HPDE6-E6E7 (cell line): ENCODE measurements around the gene POU3F2.

Source experiments
- DNase-seq: peaks from one replicate; pipeline ENCODE4 v3.0.0; 2011; ENCODE audit warnings: missing footprints; ENCODE audit errors: extremely low spot score

Gene POU3F2

GRCh38 chr6:98834060-98835031 lies at the start of gene POU3F2:
Gene POU3F2, plus strand, starts transcription at chr6:98834574. Its CDS starts 300 bp downstream, at chr6:98834874.
- DNase-seq = peak; percentile 51

- no peak for DNase-seq
These were observed 46.9 kb upstream of the POU3F2 start for GRCh38 chr6:98787435-98787834.

- no peak for DNase-seq
These were observed 46.4 kb upstream of the POU3F2 start for GRCh38 chr6:98787961-98788360.

GRCh38 chr6:98794307-98794842 lies 40.0 kb upstream of the POU3F2 start:
- no peak for DNase-seq

- no peak for DNase-seq
These were observed 37.0 kb upstream of the POU3F2 start for GRCh38 chr6:98797217-98797994.

DNA sequence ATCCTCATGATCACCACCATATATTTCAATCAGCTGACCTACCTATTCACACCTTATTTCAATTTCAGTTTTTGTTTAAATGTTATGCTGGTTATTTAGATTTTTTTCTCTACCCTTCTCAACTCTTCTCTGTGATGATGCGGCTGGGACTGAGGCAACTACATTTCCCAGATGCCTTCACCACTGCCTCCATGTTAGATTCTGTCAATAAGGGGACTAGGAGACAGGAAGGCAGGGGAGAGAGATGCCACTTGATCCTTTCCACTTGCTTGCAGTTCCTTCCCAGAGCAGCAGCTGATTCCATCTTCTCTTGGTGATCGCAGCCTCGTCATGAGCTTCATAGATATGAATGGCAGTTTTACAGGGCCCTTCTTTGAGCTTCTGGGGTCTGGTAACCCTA lies 33.5 kb upstream of the POU3F2 start:
- DNase-seq = no peak

GRCh38 chr6:98808541-98809210 lies 25.7 kb upstream of the POU3F2 start:
- no peak for DNase-seq

GRCh38 chr6:98812220-98812619 lies 22.2 kb upstream of the POU3F2 start:
- DNase-seq = no peak

DNA sequence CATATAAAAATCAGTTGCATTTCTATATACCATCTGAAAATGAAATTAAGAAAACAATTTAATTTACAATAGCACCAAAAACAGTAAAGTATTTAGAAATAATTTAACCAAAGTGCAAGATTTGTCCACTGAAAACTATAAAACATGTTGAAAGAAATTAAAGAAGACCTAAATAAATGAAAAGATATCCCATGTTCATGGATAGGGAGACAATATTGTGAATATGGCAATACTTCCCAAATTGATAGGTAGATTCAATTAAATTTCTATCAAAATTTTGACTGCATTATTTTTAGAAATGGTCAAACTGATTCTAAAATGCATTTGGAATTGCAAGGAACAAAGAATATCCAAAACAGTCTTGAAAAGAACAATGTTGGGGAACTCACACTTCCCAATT lies 17.6 kb upstream of the POU3F2 start:
- no peak for DNase-seq

GRCh38 chr6:98821756-98822405 lies 12.5 kb upstream of the POU3F2 start:
- no peak for DNase-seq

GRCh38 chr6:98823428-98824161 lies 10.8 kb upstream of the POU3F2 start:
- no peak for DNase-seq

DNA sequence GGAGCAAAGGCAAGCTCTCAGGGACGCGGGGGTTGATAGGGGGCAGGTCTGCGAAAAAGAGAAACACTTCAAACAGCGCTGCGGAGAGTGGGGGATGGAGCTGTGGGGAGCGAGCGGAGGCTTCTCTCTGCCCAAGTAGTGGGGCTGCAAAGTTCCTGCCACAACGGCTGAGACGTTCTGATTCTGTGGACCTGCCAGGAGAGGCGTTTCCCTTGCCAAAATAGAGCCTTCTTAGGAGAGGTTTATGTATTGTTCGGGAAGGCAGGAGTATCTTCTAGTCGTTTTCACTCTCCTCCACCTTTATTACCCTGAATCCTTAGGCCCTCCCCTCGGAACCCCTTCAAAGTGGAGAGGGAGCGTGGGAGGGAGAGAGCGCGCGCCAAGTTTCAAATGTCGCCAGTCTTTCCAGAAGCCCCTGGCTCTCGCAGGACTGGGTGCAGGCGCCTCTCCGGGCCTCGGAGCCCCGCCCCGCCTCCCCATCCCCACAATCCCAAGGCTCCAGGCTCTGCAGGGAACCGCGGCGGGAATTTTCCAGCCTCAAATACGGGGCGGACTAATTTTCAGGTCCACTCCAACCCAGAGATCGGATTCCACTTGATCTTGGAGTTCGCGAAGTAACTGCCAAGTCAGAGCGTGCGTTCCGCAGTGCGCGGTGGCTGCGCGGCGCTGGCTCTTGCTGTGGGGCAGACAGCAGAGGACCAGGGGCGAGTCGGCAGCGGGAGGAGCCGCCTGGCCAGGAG lies 10.0 kb upstream of the POU3F2 start:
- no peak for DNase-seq

- no peak for DNase-seq
These were observed 9.3 kb upstream of the POU3F2 start for GRCh38 chr6:98824902-98825599.

DNA sequence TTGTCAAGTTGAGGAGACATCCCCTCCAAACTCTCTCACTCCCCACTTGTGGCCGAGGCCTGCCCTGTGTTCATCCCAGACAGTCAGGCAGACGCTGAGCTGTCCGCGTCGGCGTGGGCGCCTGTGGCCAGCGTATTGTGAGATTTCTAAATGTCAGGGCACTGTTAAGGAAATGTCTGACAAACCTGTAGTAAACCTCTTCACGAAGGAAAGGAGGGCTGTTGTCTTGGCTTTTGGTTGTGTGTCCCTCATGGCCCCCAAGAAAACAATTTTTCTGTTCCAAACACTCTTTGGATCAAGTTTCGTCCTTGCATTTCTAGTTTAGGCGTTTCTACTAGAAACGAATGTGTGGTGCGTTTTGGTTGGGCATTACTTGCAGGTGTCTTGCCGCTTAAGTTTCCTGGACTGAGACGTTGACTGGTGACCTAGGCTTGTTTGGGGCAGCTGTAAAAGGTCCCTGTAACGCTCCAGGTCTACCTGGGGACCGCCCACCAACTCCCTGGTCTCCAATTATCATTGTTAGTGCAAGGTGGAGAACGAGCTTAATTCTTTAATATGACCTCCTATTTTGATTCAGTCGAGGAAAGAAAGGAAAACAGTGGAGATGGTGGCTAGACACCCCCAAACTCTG lies 8.7 kb upstream of the POU3F2 start:
- DNase-seq = no peak

- DNase-seq = no peak
These were observed 6.8 kb upstream of the POU3F2 start for GRCh38 chr6:98827295-98828159.

- no peak for DNase-seq
These were observed 6.1 kb upstream of the POU3F2 start for GRCh38 chr6:98828211-98828788.

DNA sequence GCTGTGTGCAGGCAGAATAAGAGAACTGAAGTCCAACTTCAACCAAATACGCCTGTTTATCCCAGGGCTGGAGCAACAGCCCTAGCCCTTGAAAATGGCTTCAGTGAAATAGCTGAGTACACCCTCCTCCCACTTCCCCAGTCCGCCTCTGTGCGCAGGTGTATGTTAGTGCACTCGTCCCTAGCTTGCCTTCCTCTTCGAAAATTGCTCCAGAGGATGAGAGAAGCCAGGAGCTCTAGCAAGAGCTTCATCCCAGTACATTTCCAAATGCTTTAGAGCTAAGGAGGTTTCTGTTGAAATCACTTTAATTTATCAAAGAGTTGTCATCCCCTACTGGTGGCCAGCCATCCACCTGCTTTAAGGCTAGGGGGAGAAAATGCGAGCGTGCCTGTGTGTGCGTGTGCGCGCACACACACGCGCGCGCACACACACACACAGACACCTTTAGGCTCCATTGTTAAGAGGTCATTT lies 5.4 kb upstream of the POU3F2 start:
- DNase-seq = no peak
